Spleen (tissue), 7 donors: Measurements from ENCODE around the gene EPB41L4B.

Experiments
- CTCF ChIP-seq, 11 experiments: fragments of 200-600 bp in 7 of 11; fragments of 450-650 bp in 4 of 11; sonication (generic) in 4 of 11; IDR thresholded peaks in 8 of 11; conservative IDR thresholded peaks in 3 of 11; 1 replicate in 7 of 11; 2 replicates in 4 of 11; pipeline versions ENCODE4 v1.4.0 to v1.8.0; 2016 to 2021; ENCODE audit warnings: antibody characterized with exemption in 11 of 11, inconsistent platforms in 4 of 11, mild to moderate bottlenecking in 1 of 11
- POLR2A ChIP-seq, 3 donors: fragments of 450-650 bp; IDR thresholded peaks; one replicate each; pipeline ENCODE4 v1.5.1; 2017; ENCODE audit warnings: antibody characterized with exemption in 3 of 3, mild to moderate bottlenecking in 1 of 3
- POLR2AphosphoS5 ChIP-seq, 3 donors: sonication (generic); formaldehyde crosslinking; IDR thresholded peaks; one replicate each; pipeline ENCODE4 v1.5.1; 2017; ENCODE audit warnings: antibody characterized with exemption in 3 of 3
- donor health status: DM: no; HTN: no; CAD: no; lungs with moderate emphysema.
- donor health status: DM: no; HTN: no; CAD: no.
- donor health status: DM: no; HTN: no; CAD: no.

- TF ChIP-seq CTCF (IDR thresholded peaks at IDR 0.05 in 8 of 11, conservative IDR thresholded peaks at IDR 0.05 in 3 of 11) (peak; percentile 57 to 93 (median 83)), POLR2AphosphoS5 (IDR thresholded peaks at IDR 0.05) (no peak), POLR2A (IDR thresholded peaks at IDR 0.05) (no peak)
These were observed 76.4 kb downstream of the EPB41L4B start for GRCh38 chr9:109244179-109245132.
